Testis (tissue), 3 donors: ENCODE data around the gene RRP36. TPM values are rescaled to one million over a fixed set of nuclear protein-coding genes. Genes with fewer than 3 reads are reported as not detected.
"Not testable (repeated sequence)": the region's sequence is repeated elsewhere in the genome, so short reads cannot be mapped to it uniquely, and the experiment has no call there.

Experiments
- DNase-seq: peaks from one replicate; pipeline ENCODE4 v3.0.0-alpha.2; 2019
- H3K27ac ChIP-seq, 2 donors: fragments of 200-600 bp; sonication (generic); one replicate each; pipeline ENCODE4 v1.5.1; 2019
- H3K27me3 ChIP-seq: fragments of 200-600 bp; sonication (generic); one replicate; pipeline ENCODE4 v1.5.1; 2019
- H3K36me3 ChIP-seq: fragments of 200-600 bp; sonication (generic); one replicate; pipeline ENCODE4 v1.5.1; 2017; ENCODE audit warnings: low read depth; ENCODE audit errors: missing control alignments
- H3K4me1 ChIP-seq: fragments of 200-600 bp; sonication (generic); one replicate; pipeline ENCODE4 v1.5.1; 2019
- H3K4me3 ChIP-seq, 2 donors: fragments of 200-600 bp; sonication (generic); one replicate each; pipeline ENCODE4 v1.5.1; 2017 to 2019
- H3K9me3 ChIP-seq: fragments of 200-600 bp; sonication (generic); one replicate; pipeline ENCODE4 v1.5.1; 2017
- CTCF ChIP-seq, 3 experiments: fragments of 450-650 bp in 2 of 3; fragments of 200-600 bp in 1 of 3; sonication (generic) in 1 of 3; IDR thresholded peaks; one replicate each; pipeline ENCODE4 v1.5.1; 2016 to 2019; ENCODE audit warnings: antibody characterized with exemption in 3 of 3, mild to moderate bottlenecking in 2 of 3, moderate library complexity in 1 of 3
- POLR2A ChIP-seq: fragments of 450-650 bp; IDR thresholded peaks from one replicate; pipeline ENCODE4 v1.6.1; 2017; ENCODE audit warnings: antibody characterized with exemption, mild to moderate bottlenecking, moderate library complexity
- WGBS, 2 donors: methylation state at CpG; one replicate each; pipeline ENCODE4 v1.1.5; 2018; 5-methylcytosine and 5-hydroxymethylcytosine counted together
- intact Hi-C: fragments of 100-400 bp; cut with DNase I; formaldehyde crosslinking; loops from one replicate; pipeline ENCODE4 v1.15.1; 2023; ENCODE audit warnings: low total_unique reads
- polyA plus RNA-seq: library from polyadenylated mRNA; stranded (reverse); fragments of 350-450 nt; fragmentation: Illumina TruSeq; extraction: RNeasy Lipid Tissue Mini Kit (QIAGEN cat#74804); gene quantifications from one replicate; pipeline ENCODE4 v1.2.3, GENCODE V29; 2014; ENCODE audit warnings: low read depth, low replicate concordance; ENCODE audit not compliant: insufficient read depth
- total RNA-seq, 2 donors: library from RNA; depleted of rRNA; stranded (reverse); fragments of >200 nt; gene quantifications; one replicate each; pipeline ENCODE4 v1.2.3, GENCODE V29; 2016

The RRP36 gene
- total and polyA plus RNA-seq, 3 donors from 2014 or later = 34.2 to 49.5 (median 39.9) TPM

GRCh38 chr6:42989923-42990322 lies 31.5 kb upstream of the RRP36 start:
- Histone ChIP-seq H3K4me3 (no peak overlapping the region), H3K4me1 (peaks cover 31% of the 10 kb centered on the region), H3K36me3 (no peaks in the 10 kb centered on the region), H3K27ac (no peak overlapping the region), H3K27me3 (no peaks in the 10 kb centered on the region), H3K9me3 (no peaks in the 10 kb centered on the region)
- intact Hi-C loops = no loop called here
- DNase-seq = no peak
- 82% methylated on average over 5 of the region's 5 CpGs for WGBS, 2 donors
- TF ChIP-seq CTCF (IDR thresholded peaks at IDR 0.05) = no peak
- no peak for TF ChIP-seq POLR2A

GRCh38 chr6:42993445-42993844 lies 28.0 kb upstream of the RRP36 start:
- peaks cover 2% of the 10 kb centered on the region for H3K4me1 ChIP-seq
- no peak overlapping the region for H3K27ac ChIP-seq
- WGBS, 2 donors = 70 to 79% methylated on average over 2 of the region's 2 CpGs
- intact Hi-C loops = no loop called here
- no peaks in the 10 kb centered on the region for H3K9me3 ChIP-seq
- no peaks in the 10 kb centered on the region for H3K36me3 ChIP-seq
- no peaks in the 10 kb centered on the region for H3K27me3 ChIP-seq
- DNase-seq = no peak
- no peak overlapping the region for H3K4me3 ChIP-seq
- TF ChIP-seq POLR2A (no peak), CTCF (IDR thresholded peaks at IDR 0.05) (no peak)

- TF ChIP-seq POLR2A (no peak), CTCF (IDR thresholded peaks at IDR 0.05) (no peak)
- H3K27ac ChIP-seq = no peak overlapping the region
- H3K4me3 ChIP-seq = no peak overlapping the region
- DNase-seq = no peak
- no peaks in the 10 kb centered on the region for H3K36me3 ChIP-seq
- no peaks in the 10 kb centered on the region for H3K27me3 ChIP-seq
- H3K4me1 ChIP-seq = no peaks in the 10 kb centered on the region
- intact Hi-C loops = no loop called here
- no peaks in the 10 kb centered on the region for H3K9me3 ChIP-seq
Measured at GRCh38 chr6:42996513-42996912, 24.9 kb upstream of the RRP36 start.

- H3K27ac ChIP-seq, intact Hi-C loops, H3K36me3 ChIP-seq, DNase-seq, H3K4me1 ChIP-seq, H3K9me3 ChIP-seq, H3K27me3 ChIP-seq, H3K4me3 ChIP-seq: not testable (repeated sequence)
- 94 to 96% methylated on average over 9 of the region's 9 CpGs for WGBS, 2 donors
Measured at GRCh38 chr6:42998205-42998604, 23.2 kb upstream of the RRP36 start.

GRCh38 chr6:43001843-43002242 lies 19.6 kb upstream of the RRP36 start:
- no peak overlapping the region for H3K27ac ChIP-seq
- no peaks in the 10 kb centered on the region for H3K9me3 ChIP-seq
- H3K27me3 ChIP-seq = no peaks in the 10 kb centered on the region
- no peaks in the 10 kb centered on the region for H3K4me1 ChIP-seq
- intact Hi-C loops = no loop called here
- DNase-seq = no peak
- H3K4me3 ChIP-seq = no peak overlapping the region
- TF ChIP-seq CTCF (IDR thresholded peaks at IDR 0.05) = no peak
- no peak for TF ChIP-seq POLR2A
- H3K36me3 ChIP-seq = no peaks in the 10 kb centered on the region
- 87 to 98% methylated on average over 8 of the region's 8 CpGs for WGBS, 2 donors
